A549 (cell line): ENCODE results near the gene TBC1D22A.

Experiments
- CTCF ChIP-seq: fragments of >200 bp; sonication (Bioruptor Twin); formaldehyde crosslinking; IDR thresholded peaks from 3 replicates; pipeline ENCODE4 v1.5.1; 2016
- EP300 ChIP-seq, 2 experiments: fragments of >200 bp; sonication (Bioruptor Twin); formaldehyde crosslinking; IDR thresholded peaks; 2 replicates in 1 of 2; 3 replicates in 1 of 2; pipeline ENCODE4 v1.6.1; 2016 to 2017
- JUNB ChIP-seq: fragments of >200 bp; sonication (Bioruptor Twin); formaldehyde crosslinking; IDR thresholded peaks from 2 replicates; pipeline ENCODE4 v1.6.1; 2016
- REST ChIP-seq: fragments of 200-600 bp; sonication (generic); IDR thresholded peaks from 2 replicates; pipeline ENCODE4 v1.6.1; 2016; ENCODE audit warnings: antibody characterized with exemption, mild to moderate bottlenecking, moderate library complexity

GRCh38 chr22:47203554-47203991 is 441.1 kb downstream of the TBC1D22A start:
- TF ChIP-seq REST (no peak), CTCF (no peak), EP300 (IDR thresholded peaks at IDR 0.05) (no peak), JUNB (no peak)
